ENCODE data around the gene RNF215. TPM values are rescaled to one million over a fixed set of nuclear protein-coding genes. Genes with fewer than 3 reads are reported as not detected.

RNF215 gene
- 4.6 TPM for polyA plus RNA-seq (2012; ENCODE audit: low read depth, missing spikeins)

DNA sequence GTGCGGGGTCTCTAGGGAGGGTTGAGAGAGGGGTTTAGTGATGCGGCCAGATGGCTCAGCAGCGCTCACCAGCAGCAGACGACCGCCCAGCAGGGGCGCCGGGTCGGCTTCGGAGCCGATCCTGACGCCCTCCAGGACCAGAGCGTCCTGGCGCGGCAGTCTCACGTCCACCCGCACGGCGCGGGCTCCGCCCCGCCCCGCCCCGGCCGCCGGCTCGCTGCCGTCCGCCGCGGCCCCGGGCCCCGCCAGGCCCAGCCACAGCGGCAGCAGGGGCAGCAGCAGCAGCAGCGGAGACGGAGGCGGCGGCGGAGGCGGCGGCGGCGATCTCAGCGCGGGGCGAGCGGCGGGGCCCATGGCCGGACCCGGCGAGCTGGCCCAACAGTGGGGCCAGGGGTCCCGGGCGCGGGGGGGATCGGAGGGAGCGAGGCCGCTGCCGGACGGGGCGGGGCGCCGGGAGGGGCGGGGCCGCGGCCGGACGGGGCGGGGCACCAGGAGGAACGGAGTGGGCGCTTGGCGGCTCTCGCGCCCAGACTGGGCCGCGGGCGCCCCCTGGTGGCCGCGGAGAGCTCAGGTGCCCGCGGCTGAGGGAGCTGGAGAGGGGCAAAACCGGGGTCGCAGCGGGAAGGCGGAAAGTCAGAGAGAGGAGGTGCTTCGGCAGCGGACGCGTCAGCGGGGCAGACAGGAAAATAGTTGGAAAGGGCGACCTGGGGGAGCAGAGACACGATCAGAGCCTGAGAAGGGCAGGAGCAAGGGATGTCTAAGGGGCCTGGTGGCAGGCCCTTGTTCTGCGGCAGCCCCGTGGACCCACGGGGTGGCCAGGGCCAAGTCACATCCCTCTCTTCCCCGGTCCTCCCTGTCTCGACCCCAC lies at the start of gene RNF215:
RNF215 (minus strand) TSS at position 452 of the 868 bp plus-strand sequence; CDS start at position 354, 98 bp downstream.
- DNase-seq (ENCODE audit: insufficient read length, low spot score) = peak; percentile 96
- TF ChIP-seq POLR2AphosphoS5 (IDR thresholded peaks at IDR 0.05; ENCODE audit: low read depth, low read length) = no peak
- TF ChIP-seq POLR2A (IDR thresholded peaks at IDR 0.05; ENCODE audit: low read depth, low read length) = no peak
- TF ChIP-seq TAF1 (IDR thresholded peaks at IDR 0.05; ENCODE audit: low read depth, low read length) = no peak
- TF ChIP-seq SPI1 (IDR thresholded peaks at IDR 0.05; ENCODE audit: low read depth, low read length) = no peak
- TF ChIP-seq POU2F2 (IDR thresholded peaks at IDR 0.05; ENCODE audit: low read depth, low read length) = no peak
- peak; percentile 93 for FAIRE-seq

DNA sequence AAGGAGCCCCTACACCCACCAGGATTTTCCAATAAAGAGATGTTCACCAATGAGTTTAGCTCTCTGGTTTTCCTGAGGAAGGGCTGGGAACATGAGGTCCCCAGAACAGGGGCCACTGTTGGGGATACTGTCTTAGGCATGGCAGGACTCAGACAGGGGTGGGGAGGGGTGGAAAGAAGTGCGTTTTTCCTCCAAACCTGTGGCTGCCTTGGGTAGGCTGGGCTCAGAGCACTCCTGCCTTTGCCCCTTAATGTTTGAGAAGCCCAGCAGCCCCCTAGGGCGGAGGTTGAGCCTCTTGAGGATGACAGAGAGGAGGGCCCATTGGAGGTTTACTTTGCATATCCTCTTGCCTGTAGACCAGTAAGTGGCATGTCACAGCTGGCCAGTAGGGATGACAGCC lies 49.0 kb upstream of the RNF215 start:
- FAIRE-seq (no peak), DNase-seq (ENCODE audit: insufficient read length, low spot score) (no peak)
- no peak for TF ChIP-seq POLR2AphosphoS5 (IDR thresholded peaks at IDR 0.05; ENCODE audit: low read depth, low read length)
- TF ChIP-seq POU2F2 (IDR thresholded peaks at IDR 0.05; ENCODE audit: low read depth, low read length) = no peak
- TF ChIP-seq SPI1 (IDR thresholded peaks at IDR 0.05; ENCODE audit: low read depth, low read length) = no peak
- TF ChIP-seq PAX5 (IDR thresholded peaks at IDR 0.05; ENCODE audit: insufficient read depth, low read length, severe bottlenecking) = no peak
- TF ChIP-seq POLR2A (IDR thresholded peaks at IDR 0.05; ENCODE audit: low read depth, low read length) = no peak
- TF ChIP-seq TAF1 (IDR thresholded peaks at IDR 0.05; ENCODE audit: low read depth, low read length) = no peak

DNA sequence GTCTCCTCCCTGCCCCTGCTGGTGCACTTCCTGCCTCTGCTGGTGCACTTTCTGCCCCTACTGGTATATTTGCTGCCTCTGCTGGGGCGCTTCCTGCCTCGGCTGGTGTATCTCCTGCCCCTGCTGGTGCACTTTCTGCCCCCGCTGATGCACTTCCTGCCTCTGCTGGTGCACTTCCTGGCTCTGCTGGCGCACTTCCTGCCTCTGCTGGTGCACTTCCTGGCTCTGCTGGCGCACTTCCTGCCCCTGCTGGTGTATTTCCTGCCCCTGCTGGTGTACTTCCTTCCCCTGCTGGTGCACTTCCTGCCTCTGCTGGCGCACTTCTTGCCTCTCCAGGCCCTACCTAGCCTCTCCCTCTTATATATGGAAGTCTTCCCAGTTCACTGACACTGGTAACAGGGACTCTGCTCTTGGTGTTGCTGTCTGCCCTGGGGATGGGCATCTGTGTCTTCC lies 48.5 kb upstream of the RNF215 start:
- no peak for DNase-seq (ENCODE audit: insufficient read length, low spot score)
- peak; percentile 97 for FAIRE-seq
- TF ChIP-seq SPI1 (IDR thresholded peaks at IDR 0.05; ENCODE audit: low read depth, low read length) (peak; percentile 52), PAX5 (IDR thresholded peaks at IDR 0.05; ENCODE audit: insufficient read depth, low read length, severe bottlenecking) (no peak), POLR2A (IDR thresholded peaks at IDR 0.05; ENCODE audit: low read depth, low read length) (no peak), POU2F2 (IDR thresholded peaks at IDR 0.05; ENCODE audit: low read depth, low read length) (no peak)

DNA sequence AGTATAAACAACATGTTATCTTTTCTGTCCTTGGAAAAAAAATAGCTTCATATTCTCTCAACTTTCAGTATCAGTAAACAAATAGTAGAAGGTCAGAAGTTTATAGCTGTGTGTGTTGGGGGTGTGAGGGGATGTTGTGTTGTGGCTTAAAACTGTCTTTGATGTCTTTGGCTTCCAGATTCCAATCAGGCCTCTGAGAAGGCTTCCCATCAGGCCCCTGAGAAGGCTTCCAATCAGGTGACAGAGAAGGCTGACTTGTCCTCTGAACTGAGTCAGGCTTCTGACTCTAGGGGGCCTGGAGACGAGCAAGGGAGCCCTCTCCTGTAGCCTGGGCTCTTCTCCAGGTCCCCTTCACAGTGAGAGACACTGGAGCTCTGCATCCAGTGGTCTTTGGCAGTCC lies 47.6 kb upstream of the RNF215 start:
- TF ChIP-seq POLR2A (IDR thresholded peaks at IDR 0.05; ENCODE audit: low read depth, low read length) (no peak), SPI1 (IDR thresholded peaks at IDR 0.05; ENCODE audit: low read depth, low read length) (no peak), PAX5 (IDR thresholded peaks at IDR 0.05; ENCODE audit: insufficient read depth, low read length, severe bottlenecking) (no peak), POU2F2 (IDR thresholded peaks at IDR 0.05; ENCODE audit: low read depth, low read length) (no peak), TAF1 (IDR thresholded peaks at IDR 0.05; ENCODE audit: low read depth, low read length) (no peak), POLR2AphosphoS5 (IDR thresholded peaks at IDR 0.05; ENCODE audit: low read depth, low read length) (no peak)
- FAIRE-seq (no peak), DNase-seq (ENCODE audit: insufficient read length, low spot score) (no peak)

DNA sequence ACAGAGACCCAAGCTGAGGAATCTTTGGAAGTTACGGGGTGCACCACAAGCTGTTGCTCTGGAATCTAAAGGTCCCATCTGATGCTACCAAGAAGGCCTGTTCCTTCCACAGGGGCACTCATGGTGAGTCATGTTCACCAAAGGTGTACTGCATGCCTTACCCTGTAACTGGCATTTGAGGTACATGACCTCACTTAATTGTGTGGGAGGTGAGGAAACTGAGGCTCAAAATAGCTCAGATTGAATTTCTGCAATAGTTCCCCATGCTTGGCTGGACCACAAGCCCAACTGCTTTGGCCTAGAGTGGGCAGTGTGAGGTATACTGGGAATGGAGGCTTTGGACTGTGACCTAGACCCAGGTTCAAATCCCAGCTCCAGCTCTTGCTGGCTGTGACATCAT lies 46.6 kb upstream of the RNF215 start:
- DNase-seq (ENCODE audit: insufficient read length, low spot score) (no peak), FAIRE-seq (no peak)
- TF ChIP-seq POU2F2 (IDR thresholded peaks at IDR 0.05; ENCODE audit: low read depth, low read length) (no peak), POLR2AphosphoS5 (IDR thresholded peaks at IDR 0.05; ENCODE audit: low read depth, low read length) (no peak), SPI1 (IDR thresholded peaks at IDR 0.05; ENCODE audit: low read depth, low read length) (no peak), POLR2A (IDR thresholded peaks at IDR 0.05; ENCODE audit: low read depth, low read length) (no peak), TAF1 (IDR thresholded peaks at IDR 0.05; ENCODE audit: low read depth, low read length) (no peak), PAX5 (IDR thresholded peaks at IDR 0.05; ENCODE audit: insufficient read depth, low read length, severe bottlenecking) (no peak)

DNA sequence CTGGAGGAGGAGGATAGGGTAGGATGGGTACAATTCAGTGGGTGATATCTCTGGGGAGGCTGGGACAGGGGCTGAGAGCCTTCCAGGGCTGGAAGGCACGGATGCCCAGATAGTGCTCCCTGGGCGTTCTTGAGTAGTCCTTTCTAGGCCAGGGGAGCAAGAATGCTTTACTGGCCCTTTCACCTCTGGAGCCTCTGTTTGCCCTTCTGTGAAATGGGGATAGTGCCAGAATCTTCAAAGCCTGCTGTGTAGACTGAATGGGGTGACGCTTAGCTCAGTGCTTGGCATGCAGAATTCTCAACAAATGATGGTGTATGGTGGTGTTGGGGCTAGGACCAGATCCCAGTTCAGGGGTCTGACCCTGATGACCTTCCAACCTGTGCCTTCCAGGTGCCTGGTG lies 46.0 kb upstream of the RNF215 start:
- DNase-seq (ENCODE audit: insufficient read length, low spot score) (no peak), FAIRE-seq (no peak)
- TF ChIP-seq PAX5 (IDR thresholded peaks at IDR 0.05; ENCODE audit: insufficient read depth, low read length, severe bottlenecking) = no peak
- no peak for TF ChIP-seq POLR2A (IDR thresholded peaks at IDR 0.05; ENCODE audit: low read depth, low read length)
- TF ChIP-seq POLR2AphosphoS5 (IDR thresholded peaks at IDR 0.05; ENCODE audit: low read depth, low read length) = no peak
- no peak for TF ChIP-seq TAF1 (IDR thresholded peaks at IDR 0.05; ENCODE audit: low read depth, low read length)
- TF ChIP-seq SPI1 (IDR thresholded peaks at IDR 0.05; ENCODE audit: low read depth, low read length) = no peak

DNA sequence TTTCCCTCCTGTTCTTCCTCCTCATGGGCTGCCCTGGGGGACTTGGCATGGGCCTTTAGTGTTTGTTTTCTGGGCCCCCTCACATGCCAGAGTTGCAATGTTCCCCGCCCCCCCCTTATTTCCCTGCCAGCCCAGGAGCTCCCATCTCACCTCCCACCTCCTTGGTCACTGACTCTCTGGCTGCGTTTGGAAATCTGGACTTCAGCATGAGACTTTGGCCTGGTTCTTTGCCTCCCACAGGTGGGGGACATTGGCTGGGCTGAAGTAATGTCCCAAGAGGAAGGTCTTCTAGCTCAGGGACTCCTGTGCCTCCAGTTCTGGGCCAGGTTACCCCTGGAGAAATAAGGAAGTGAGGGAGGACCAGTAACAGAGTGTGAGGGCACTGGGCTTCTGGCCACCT lies 45.3 kb upstream of the RNF215 start:
- no peak for DNase-seq (ENCODE audit: insufficient read length, low spot score)
- no peak for FAIRE-seq
- TF ChIP-seq TAF1 (IDR thresholded peaks at IDR 0.05; ENCODE audit: low read depth, low read length) (no peak), POLR2AphosphoS5 (IDR thresholded peaks at IDR 0.05; ENCODE audit: low read depth, low read length) (no peak), POLR2A (IDR thresholded peaks at IDR 0.05; ENCODE audit: low read depth, low read length) (no peak), PAX5 (IDR thresholded peaks at IDR 0.05; ENCODE audit: insufficient read depth, low read length, severe bottlenecking) (no peak), SPI1 (IDR thresholded peaks at IDR 0.05; ENCODE audit: low read depth, low read length) (no peak), POU2F2 (IDR thresholded peaks at IDR 0.05; ENCODE audit: low read depth, low read length) (no peak)

DNA sequence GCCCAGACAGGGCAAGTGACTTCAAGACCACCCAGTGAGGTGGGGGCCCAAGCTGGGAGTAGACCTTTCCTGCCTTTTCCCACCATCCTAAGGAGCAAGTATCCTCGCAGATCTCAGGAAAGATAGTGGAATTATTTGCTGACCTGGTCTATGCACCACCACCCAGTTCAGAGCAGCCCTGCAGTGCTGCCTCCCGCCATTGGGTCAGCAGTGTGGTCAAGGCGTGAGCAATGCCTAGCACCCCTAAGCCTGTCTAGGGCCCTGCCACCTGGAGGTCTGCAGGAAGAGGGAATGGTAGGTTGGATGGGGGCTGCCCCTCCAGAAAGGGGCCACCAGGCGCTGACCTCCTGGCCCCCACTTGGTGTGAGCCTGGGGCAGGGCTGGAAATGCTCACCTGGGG lies 44.9 kb upstream of the RNF215 start:
- DNase-seq (ENCODE audit: insufficient read length, low spot score) (no peak), FAIRE-seq (no peak)
- TF ChIP-seq POLR2A (IDR thresholded peaks at IDR 0.05; ENCODE audit: low read depth, low read length) = no peak

DNA sequence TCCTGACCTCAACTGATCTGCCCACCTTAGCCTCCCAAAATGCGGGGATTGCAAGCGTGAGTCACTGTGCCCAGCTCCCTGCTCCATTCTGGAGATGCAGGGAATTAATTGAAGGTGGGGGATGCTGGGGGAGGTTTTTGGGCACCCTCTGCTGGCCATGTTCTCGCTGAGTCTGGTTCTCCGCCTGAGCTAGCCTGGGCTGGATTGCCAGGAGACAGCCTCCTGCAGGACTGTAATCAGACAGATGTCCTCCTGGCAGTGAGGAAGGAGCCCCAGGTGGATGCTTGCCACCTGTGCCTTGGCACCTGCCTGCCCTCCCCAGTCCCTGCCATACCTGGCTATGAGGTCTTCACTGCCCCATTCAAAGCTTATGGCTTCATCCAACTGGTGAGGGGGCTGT lies 43.7 kb upstream of the RNF215 start:
- FAIRE-seq (no peak), DNase-seq (ENCODE audit: insufficient read length, low spot score) (no peak)

DNA sequence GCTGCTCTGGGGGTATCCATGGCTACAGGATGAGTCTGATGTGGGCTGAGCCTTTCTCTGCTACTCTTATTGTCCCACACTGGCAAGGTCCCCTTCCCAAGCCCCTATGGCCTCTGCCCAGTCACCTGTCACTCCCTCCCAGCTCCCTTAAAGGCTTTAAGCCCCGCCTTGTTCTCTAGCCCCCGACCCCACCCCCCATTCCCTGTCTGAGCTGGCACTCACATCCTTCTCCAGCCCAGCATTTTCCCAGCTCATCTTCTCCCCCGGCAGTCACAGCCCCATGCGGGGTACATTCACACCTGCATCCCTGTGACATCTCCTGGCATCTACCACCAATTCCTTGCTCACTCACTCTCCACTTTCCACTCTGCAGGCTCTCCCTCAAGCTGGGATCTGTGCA lies 42.7 kb upstream of the RNF215 start:
- DNase-seq (ENCODE audit: insufficient read length, low spot score) (no peak), FAIRE-seq (no peak)
- TF ChIP-seq POLR2AphosphoS5 (IDR thresholded peaks at IDR 0.05; ENCODE audit: low read depth, low read length) = no peak
- TF ChIP-seq PAX5 (IDR thresholded peaks at IDR 0.05; ENCODE audit: insufficient read depth, low read length, severe bottlenecking) = no peak
- no peak for TF ChIP-seq POLR2A (IDR thresholded peaks at IDR 0.05; ENCODE audit: low read depth, low read length)
- TF ChIP-seq POU2F2 (IDR thresholded peaks at IDR 0.05; ENCODE audit: low read depth, low read length) = no peak
- TF ChIP-seq SPI1 (IDR thresholded peaks at IDR 0.05; ENCODE audit: low read depth, low read length) = no peak
- TF ChIP-seq TAF1 (IDR thresholded peaks at IDR 0.05; ENCODE audit: low read depth, low read length) = no peak

More for the DNA sequence above, 43.7 kb upstream of the RNF215 start:
- TF ChIP-seq PAX5 (IDR thresholded peaks at IDR 0.05; ENCODE audit: insufficient read depth, low read length, severe bottlenecking) = no peak
- no peak for TF ChIP-seq POLR2A (IDR thresholded peaks at IDR 0.05; ENCODE audit: low read depth, low read length)
- no peak for TF ChIP-seq SPI1 (IDR thresholded peaks at IDR 0.05; ENCODE audit: low read depth, low read length)
- no peak for TF ChIP-seq TAF1 (IDR thresholded peaks at IDR 0.05; ENCODE audit: low read depth, low read length)
- no peak for TF ChIP-seq POU2F2 (IDR thresholded peaks at IDR 0.05; ENCODE audit: low read depth, low read length)
- TF ChIP-seq POLR2AphosphoS5 (IDR thresholded peaks at IDR 0.05; ENCODE audit: low read depth, low read length) = no peak
